Measurements from ENCODE around the gene EIF4A2.

EIF4A2 gene

GRCh38 chr3:186783058-186783730, at the start of gene EIF4A2:
EIF4A2 (plus strand) TSS chr3:186783577; CDS start chr3:186783611, 34 bp downstream.
- DNase-seq (ENCODE audit: low read depth in 1 of 2, low spot score in 1 of 2): peak; percentile 82 to 89

- DNase-seq (ENCODE audit: low read depth in 1 of 2, low spot score in 1 of 2): no peak
These were observed 40.6 kb upstream of the EIF4A2 start for GRCh38 chr3:186742618-186743380.

GRCh38 chr3:186743666-186744065, 39.7 kb upstream of the EIF4A2 start:
- no peak for DNase-seq (ENCODE audit: low read depth in 1 of 2, low spot score in 1 of 2)

DNA sequence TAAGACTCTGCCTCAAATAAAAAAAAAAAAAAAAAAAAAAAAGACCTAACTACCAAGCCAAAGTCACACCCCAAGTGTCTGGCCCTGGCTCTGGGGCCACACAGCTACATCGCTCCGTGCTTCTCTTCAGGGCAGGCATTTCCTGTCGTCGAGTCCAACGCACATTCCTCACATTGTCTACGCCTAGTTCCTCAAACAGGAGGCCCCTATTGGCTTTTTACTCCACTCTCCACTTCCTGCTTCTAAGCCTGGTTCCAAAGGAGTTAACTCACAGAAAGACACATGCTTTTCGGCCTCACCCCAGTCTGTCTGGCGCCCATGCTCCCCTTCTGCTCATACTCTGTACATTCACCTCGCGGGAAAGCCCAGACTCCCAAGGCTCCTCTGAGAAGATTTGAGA, 37.4 kb upstream of the EIF4A2 start:
- DNase-seq (ENCODE audit: low read depth in 1 of 2, low spot score in 1 of 2): no peak

GRCh38 chr3:186750316-186750715, 33.1 kb upstream of the EIF4A2 start:
- no peak for DNase-seq (ENCODE audit: low read depth in 1 of 2, low spot score in 1 of 2)

DNA sequence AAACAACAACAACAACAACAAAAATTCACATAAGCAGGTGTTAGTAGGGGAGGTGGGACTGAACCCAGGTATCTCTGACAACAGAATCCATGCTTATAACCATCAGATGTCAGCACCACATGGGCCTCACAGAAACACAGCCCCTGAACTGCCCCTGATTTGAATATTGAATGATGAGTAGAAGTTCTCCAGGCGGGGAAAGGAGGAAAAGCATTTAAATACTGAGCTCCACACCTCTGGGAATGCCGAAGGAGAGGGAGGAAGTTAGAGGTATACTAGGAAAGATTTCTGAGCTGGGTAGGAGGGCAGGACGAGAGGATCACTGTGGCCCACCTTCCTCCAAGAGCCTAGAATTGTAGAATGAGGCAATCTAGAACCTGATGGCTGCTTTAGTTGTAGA, 31.9 kb upstream of the EIF4A2 start:
- DNase-seq (ENCODE audit: low read depth in 1 of 2, low spot score in 1 of 2): no peak

DNA sequence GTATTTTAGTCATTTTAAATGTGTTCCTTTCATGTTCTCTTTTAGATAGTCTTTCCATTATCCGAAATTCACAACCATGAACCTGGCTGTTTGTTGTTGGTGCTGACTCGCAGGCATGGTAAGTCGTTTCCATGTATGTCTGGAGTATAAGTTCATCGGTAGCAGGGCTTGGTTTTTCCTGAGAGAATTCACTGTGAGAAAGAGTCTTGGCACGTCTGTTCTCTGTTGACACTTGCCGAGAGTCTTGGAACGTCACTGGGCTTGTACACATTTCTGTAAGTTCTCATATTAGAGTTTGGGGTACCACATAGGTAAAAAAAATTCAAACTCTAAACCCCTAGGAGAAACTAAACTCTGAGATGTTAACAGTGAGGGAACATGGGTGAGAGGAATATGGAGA, 29.4 kb upstream of the EIF4A2 start:
- DNase-seq (ENCODE audit: low read depth in 1 of 2, low spot score in 1 of 2): no peak

GRCh38 chr3:186754871-186755270, 28.5 kb upstream of the EIF4A2 start:
- DNase-seq (ENCODE audit: low read depth in 1 of 2, low spot score in 1 of 2): no peak

DNA sequence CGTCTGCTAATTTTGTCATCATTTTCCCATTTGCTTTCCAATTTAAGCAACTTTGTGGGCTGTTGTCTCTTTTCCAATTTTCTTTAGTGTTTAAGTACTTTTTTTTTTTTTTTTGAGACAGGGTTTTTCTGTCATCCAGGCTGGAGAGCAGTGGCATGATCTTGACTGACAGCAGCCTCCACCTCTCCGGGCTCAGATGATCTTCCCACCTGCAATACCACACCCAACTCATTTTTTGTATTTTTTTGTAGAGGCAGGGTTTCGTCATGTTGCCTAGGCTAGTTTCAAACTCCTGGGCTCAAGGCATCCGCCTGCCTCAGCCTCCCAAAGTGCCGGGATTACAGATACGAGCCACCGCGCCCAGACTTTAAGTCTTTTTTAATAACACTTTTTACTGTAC, 26.2 kb upstream of the EIF4A2 start:
- no peak for DNase-seq (ENCODE audit: low read depth in 1 of 2, low spot score in 1 of 2)

GRCh38 chr3:186757686-186758220, 25.6 kb upstream of the EIF4A2 start:
- no peak for DNase-seq (ENCODE audit: low read depth in 1 of 2, low spot score in 1 of 2)

DNA sequence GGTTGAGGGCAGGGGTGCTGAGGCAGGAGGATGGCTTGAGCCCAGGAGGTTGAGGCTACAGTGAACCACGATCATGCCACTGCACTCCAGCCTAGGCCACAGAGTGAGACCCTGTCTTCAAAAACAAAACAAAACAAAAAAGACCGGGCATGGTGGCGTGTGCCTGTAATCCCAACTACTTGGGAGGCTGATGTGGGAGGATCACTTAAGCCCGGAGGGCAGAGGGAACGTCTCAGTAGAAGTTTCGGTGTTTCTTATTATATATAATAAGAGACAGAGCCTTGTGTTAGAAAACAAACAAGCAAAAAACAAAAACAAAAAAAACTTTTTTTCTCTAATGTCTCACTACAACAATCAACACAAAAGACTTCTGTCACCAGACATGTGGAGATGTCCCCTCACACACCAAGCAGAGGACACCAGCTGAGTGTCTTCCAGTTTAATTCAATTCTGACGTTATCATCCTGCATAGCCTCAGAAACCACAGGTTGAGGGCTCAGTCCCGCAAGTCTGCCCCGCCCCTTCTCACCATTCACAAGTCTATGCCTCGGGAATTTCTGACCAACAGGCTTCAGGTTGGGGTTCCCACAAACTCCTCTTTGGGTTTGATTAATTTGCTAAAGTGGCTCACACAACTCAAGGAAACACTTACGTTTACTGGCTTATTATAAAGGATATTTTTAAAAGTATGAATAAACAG, 24.0 kb upstream of the EIF4A2 start:
- no peak for DNase-seq (ENCODE audit: low read depth in 1 of 2, low spot score in 1 of 2)

DNA sequence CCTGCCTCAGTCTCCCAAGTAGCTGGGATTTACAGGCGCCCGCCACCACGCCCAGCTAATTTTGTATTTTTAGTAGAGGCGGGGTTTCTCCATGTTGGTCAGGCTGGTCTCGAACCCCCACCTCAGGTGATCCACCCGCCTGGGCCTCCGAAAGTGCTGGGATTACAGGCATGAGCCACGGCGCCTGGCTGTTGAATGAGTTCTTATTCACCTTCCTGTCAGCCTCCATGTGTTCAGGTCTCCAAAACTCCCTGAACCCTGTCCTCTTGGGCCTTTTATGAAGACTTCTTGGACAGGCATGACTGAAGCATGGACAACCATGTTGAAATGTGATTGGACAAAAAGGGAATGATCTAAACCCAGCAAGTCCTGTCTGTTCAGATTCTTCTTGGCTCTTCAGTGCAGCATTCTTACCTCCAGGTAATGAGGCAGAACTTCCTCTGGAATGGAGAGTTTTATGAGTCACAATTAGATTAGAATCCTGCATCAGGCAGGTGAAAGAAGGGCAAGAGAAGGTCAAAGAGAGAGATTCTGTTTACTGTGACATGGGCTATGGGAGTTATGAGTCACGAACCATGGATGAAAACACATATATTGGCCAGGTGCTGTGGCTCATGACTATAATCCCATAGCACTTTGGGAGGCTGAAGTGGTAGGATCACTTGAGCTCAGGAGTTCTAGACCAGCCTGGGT, 23.1 kb upstream of the EIF4A2 start:
- DNase-seq (ENCODE audit: low read depth in 1 of 2, low spot score in 1 of 2): no peak

- DNase-seq (ENCODE audit: low read depth in 1 of 2, low spot score in 1 of 2): no peak
These were observed 22.4 kb upstream of the EIF4A2 start for GRCh38 chr3:186760897-186761447.

DNA sequence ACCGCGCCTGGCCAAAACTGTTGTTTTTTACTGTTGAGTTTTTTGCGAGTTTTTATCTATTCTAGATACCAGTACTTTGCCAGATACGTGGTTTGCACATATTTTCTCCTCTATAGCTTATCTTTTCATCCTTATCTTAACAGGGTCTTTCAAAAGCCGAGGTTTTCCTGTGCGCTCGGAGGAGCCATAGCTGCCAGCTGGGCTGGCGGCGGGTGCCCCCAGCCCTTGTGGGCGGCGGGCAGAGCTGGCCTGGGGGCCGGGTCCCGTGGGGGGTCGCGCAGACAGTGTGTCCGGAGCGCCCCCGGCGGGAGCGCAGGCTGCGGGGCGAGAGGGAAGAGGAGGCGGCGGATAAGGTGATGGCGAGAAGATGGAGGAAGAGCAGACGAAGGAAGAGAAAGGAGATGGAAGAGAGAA, 11.1 kb upstream of the EIF4A2 start:
- peak in 1 of 2 donors; percentile 2 for DNase-seq (ENCODE audit: low read depth in 1 of 2, low spot score in 1 of 2)

DNA sequence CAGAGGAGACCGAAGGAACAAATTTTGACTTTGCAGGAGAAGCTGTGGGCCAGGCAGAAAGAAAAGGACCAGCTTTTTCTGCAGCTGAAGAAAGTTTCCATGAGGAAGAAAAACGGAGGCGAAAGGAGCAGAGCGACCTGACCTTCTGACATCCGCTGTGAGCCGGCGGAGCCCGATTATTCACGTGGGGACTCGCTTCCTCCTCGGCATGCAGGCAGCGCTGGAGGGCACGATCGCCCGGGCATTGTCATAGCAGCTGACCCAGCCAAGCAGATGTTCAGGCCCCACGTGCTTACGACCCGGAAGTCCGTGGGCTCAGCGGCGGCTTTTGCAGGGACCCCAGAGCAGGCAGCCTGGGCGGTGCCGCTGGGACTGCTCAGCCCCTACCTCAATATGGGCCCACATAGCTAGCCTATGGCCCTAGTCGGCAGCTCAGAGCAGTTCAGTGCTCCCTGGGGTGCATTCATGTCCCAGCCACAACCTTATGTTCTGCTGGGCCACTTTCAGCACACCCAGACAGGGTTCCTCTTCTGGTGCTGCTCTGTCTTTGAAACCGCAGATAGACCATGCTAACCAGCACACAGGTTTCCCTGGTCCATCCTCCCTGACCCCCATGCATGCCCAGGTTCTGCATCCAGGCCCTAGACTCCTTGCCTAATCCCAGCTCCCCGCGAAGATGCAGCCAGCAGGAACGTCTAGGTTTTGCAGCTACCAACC, 10.5 kb upstream of the EIF4A2 start:
- DNase-seq (ENCODE audit: low read depth in 1 of 2, low spot score in 1 of 2): peak; percentile 18 to 44

GRCh38 chr3:186775999-186776398, 7.4 kb upstream of the EIF4A2 start:
- no peak for DNase-seq (ENCODE audit: low read depth in 1 of 2, low spot score in 1 of 2)

GRCh38 chr3:186779204-186779603, 4.2 kb upstream of the EIF4A2 start:
- DNase-seq (ENCODE audit: low read depth in 1 of 2, low spot score in 1 of 2): no peak

DNA sequence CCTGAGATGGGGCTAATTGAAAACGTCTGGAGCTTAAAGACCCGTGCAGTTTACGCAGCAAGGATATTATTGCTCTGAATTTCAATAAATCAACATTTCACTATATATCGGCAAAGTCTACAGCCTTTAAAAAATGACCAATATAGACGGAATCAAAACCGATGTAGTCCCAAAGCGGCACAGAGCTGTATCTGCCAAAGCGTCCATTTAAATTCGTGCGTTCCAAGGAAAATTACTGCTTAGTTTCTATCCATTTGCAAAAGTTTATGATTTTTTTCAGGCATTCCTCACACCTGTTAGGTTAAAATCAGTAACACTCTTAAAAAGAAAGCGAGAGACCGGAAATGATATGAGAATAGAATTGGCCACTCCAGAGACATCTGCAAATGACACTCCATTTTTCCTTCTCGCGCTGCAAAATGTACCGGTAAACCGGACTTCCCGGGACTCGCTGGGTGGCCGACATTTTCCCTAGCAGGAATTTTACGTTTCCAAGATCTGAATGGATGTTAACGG, 777 bp upstream of the EIF4A2 start:
- no peak for DNase-seq (ENCODE audit: low read depth in 1 of 2, low spot score in 1 of 2)

DNA sequence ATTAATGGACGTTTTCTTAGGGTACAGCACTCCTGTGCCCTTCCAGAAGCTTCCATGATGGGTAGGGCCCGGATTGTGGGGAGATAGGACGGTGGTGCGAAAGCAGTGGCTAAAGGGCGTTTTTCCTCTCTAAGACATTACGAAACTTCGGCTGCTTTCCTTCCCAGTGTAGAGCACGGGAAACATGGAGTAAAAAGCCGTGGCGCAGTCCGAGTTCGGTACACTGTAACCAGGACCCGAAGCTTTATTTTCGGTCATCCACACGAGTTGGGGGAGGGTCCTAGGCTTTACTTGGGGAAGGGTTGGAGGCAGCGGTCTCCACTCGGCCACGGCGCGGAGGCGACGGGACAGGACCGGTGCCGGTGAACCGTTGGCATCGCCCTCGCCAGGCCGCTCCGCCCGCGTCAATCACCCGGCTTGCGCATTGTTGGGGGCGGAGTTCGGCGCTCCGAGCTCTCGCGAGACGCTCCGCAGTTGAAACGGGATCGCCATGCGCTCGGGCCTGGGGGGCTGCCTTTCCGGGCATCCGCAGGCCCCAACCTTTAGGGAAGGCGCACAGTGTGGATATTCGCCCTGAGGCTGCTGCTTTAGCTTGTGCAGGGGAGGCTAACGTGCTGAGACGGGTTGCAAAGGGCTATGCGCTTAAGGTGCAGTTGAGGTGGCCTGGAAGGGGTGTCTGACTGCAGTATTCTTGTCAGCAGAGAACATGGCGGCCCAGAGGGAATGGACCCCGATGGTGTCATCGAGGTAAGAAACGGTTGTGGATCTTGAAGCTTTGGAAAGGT, 546 bp downstream of the EIF4A2 start:
- peak; percentile 63 to 68 for DNase-seq (ENCODE audit: low read depth in 1 of 2, low spot score in 1 of 2)

All from stimulated activated CD4-positive, alpha-beta T cell treated with anti-CD3 and anti-CD28 coated beads, Interleukin-15, amount 100 ng/mL, for 1 hour (primary cell).